ENCODE results near the gene TRAPPC12. TPM values are rescaled to one million over a fixed set of nuclear protein-coding genes. Genes with fewer than 3 reads are reported as not detected.

Gene TRAPPC12
- total RNA-seq, 2 donors from 2014 or later: 98.2 to 103 TPM

- Histone ChIP-seq H3K4me3 (ENCODE audit: low read length) (no peak overlapping the region), H3K27me3 (ENCODE audit: control insufficient read depth, insufficient read depth, low read length, poor library complexity, severe bottlenecking) (no peaks in the 10 kb centered on the region), H3K9me3 (ENCODE audit: control insufficient read depth, low read length) (no peaks in the 10 kb centered on the region), H3K4me1 (ENCODE audit: control insufficient read depth, insufficient read depth, low read length) (no peaks in the 10 kb centered on the region), H3K9ac (ENCODE audit: extremely low read depth, low read length, poor library complexity, severe bottlenecking) (no peak overlapping the region), H3K36me3 (ENCODE audit: control insufficient read depth, insufficient read depth, low read length) (no peaks in the 10 kb centered on the region), H3K27ac (ENCODE audit: low read depth, low read length) (no peak overlapping the region)
- H3K4me1 Mint-ChIP-seq: no peaks in the 10 kb centered on the region
- H3K27ac Mint-ChIP-seq: no peak overlapping the region
- peaks cover 18% of the 10 kb centered on the region for H3K36me3 Mint-ChIP-seq (ENCODE audit: low read depth)
- H3K4me3 Mint-ChIP-seq: no peak overlapping the region
- H3K27me3 Mint-ChIP-seq (ENCODE audit: insufficient read depth): no peaks in the 10 kb centered on the region
- 90 to 97% methylated on average over 7 to 11 of the region's 11 CpGs for WGBS, 2 experiments (ENCODE audit: insufficient coverage in 1 of 2, insufficient read length in 1 of 2)
- peaks cover 11% of the 10 kb centered on the region for H3K9me3 Mint-ChIP-seq
- no peak for DNase-seq
- no peak for TF ChIP-seq CTCF (conservative IDR thresholded peaks at IDR 0.05)
These were observed 105.7 kb downstream of the TRAPPC12 start for GRCh38 chr2:3485166-3485565.

- no peaks in the 10 kb centered on the region for H3K4me1 ChIP-seq (ENCODE audit: control insufficient read depth, insufficient read depth, low read length)
- H3K4me3 Mint-ChIP-seq: no peak overlapping the region
- no peaks in the 10 kb centered on the region for H3K9me3 ChIP-seq (ENCODE audit: control insufficient read depth, low read length)
- no peak for DNase-seq
- H3K9ac ChIP-seq (ENCODE audit: extremely low read depth, low read length, poor library complexity, severe bottlenecking): no peak overlapping the region
- H3K36me3 Mint-ChIP-seq (ENCODE audit: low read depth): peaks cover 14% of the 10 kb centered on the region
- no peak overlapping the region for H3K27ac Mint-ChIP-seq
- WGBS, 2 experiments (ENCODE audit: insufficient coverage in 1 of 2, insufficient read length in 1 of 2): 94 to 97% methylated on average over 12 to 29 of the region's 29 CpGs
- no peaks in the 10 kb centered on the region for H3K36me3 ChIP-seq (ENCODE audit: control insufficient read depth, insufficient read depth, low read length)
- H3K4me3 ChIP-seq (ENCODE audit: low read length): no peak overlapping the region
- no peak overlapping the region for H3K27ac ChIP-seq (ENCODE audit: low read depth, low read length)
- H3K9me3 Mint-ChIP-seq: peaks cover 11% of the 10 kb centered on the region
- no peaks in the 10 kb centered on the region for H3K27me3 Mint-ChIP-seq (ENCODE audit: insufficient read depth)
- H3K4me1 Mint-ChIP-seq: no peaks in the 10 kb centered on the region
- no peak for TF ChIP-seq CTCF (conservative IDR thresholded peaks at IDR 0.05)
- H3K27me3 ChIP-seq (ENCODE audit: control insufficient read depth, insufficient read depth, low read length, poor library complexity, severe bottlenecking): no peaks in the 10 kb centered on the region
These were observed 106.8 kb downstream of the TRAPPC12 start for GRCh38 chr2:3486047-3487027.

GRCh38 chr2:3487028-3487425 is 107.5 kb downstream of the TRAPPC12 start:
- Mint-ChIP-seq H3K9me3 (peaks cover 11% of the 10 kb centered on the region), H3K36me3 (ENCODE audit: low read depth) (peaks cover 12% of the 10 kb centered on the region), H3K4me1 (no peaks in the 10 kb centered on the region), H3K27me3 (ENCODE audit: insufficient read depth) (no peaks in the 10 kb centered on the region), H3K27ac (no peak overlapping the region), H3K4me3 (no peak overlapping the region)
- TF ChIP-seq CTCF (conservative IDR thresholded peaks at IDR 0.05): no peak
- Histone ChIP-seq H3K9me3 (ENCODE audit: control insufficient read depth, low read length) (no peaks in the 10 kb centered on the region), H3K4me1 (ENCODE audit: control insufficient read depth, insufficient read depth, low read length) (no peaks in the 10 kb centered on the region), H3K4me3 (ENCODE audit: low read length) (no peak overlapping the region), H3K36me3 (ENCODE audit: control insufficient read depth, insufficient read depth, low read length) (no peaks in the 10 kb centered on the region), H3K9ac (ENCODE audit: extremely low read depth, low read length, poor library complexity, severe bottlenecking) (no peak overlapping the region), H3K27me3 (ENCODE audit: control insufficient read depth, insufficient read depth, low read length, poor library complexity, severe bottlenecking) (no peaks in the 10 kb centered on the region), H3K27ac (ENCODE audit: low read depth, low read length) (no peak overlapping the region)
- WGBS, 2 experiments (ENCODE audit: insufficient coverage in 1 of 2, insufficient read length in 1 of 2): 95 to 96% methylated on average over 7 to 9 of the region's 9 CpGs
- no peak for DNase-seq
